Activated CD4-positive, alpha-beta T cell treated with anti-CD3 and anti-CD28 coated beads, Interleukin-2, Interleukin-6, amounts not matched to agents 100 ng/mL and 50 ng/mL, durations not matched to agents 16 hours and 8 hours (primary cell): Measurements from ENCODE around the gene PRPSAP2.

ENCODE experiments used
- DNase-seq: peaks from one replicate; pipeline ENCODE4 v3.0.0-alpha.2; 2020

PRPSAP2 gene

DNA sequence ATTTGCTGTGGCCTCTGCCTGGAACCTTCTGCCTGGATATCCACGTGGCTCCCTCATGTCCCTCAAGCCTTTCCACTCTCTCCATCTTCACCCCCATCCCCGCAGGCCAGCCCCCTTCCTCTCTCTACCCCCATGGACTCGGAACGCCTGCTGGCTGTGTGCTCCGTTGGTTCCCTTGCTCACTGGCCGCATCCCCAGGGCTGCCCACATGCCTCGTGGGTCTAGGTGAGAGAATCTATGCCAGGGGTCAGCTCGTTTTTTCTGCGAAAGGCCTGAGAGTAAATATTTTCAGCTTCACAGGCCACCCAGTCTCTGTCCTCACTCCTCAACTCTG lies 106.1 kb downstream of the PRPSAP2 start:
- DNase-seq = no peak

GRCh38 chr17:18964550-18964949 lies 106.6 kb downstream of the PRPSAP2 start:
- no peak for DNase-seq

GRCh38 chr17:18965530-18966236 lies 107.8 kb downstream of the PRPSAP2 start:
- DNase-seq = no peak

- DNase-seq = no peak
These were observed 109.1 kb downstream of the PRPSAP2 start for GRCh38 chr17:18966831-18967624.

DNA sequence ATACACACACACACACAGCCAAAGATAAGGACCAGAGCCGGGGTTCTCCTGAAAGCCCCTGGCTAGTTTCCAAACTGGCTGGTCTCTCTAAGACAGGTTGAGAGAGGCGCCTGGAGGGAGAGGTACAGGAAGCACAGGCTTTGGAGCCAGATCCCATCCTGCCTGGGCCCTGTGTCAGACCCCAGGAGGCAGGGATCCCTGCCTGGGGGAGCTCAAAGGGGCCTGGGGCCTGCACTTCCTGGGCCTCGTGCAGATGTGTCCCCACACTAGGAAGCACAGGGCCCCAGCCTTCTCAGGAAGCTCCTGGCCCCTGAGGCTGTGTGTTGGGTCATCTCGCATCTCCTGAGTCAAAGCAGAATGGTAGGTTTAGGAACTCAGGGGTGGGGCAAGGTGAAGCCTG lies 110.0 kb downstream of the PRPSAP2 start:
- no peak for DNase-seq

DNA sequence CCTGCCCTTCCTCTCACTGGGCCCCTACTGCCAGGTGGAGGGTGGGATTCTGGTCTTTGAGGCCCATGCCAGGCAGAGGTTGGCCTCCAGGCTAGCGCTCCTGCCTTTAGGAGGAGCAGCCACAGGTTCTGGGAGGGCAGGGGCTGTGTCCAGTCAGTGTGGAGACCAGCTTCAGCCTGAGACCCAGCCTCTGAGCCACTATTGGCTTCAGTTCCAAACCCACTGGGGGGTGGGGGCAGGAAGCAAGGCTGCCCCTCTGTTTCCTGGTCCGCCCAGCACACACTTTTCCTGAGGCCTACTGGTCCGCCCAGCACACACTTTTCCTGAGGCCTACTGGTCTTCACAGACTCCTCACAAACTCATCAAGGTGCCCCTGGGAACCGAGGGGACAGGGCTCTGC lies 110.4 kb downstream of the PRPSAP2 start:
- DNase-seq = no peak

GRCh38 chr17:18968945-18969887 lies 111.3 kb downstream of the PRPSAP2 start:
- DNase-seq = no peak

DNA sequence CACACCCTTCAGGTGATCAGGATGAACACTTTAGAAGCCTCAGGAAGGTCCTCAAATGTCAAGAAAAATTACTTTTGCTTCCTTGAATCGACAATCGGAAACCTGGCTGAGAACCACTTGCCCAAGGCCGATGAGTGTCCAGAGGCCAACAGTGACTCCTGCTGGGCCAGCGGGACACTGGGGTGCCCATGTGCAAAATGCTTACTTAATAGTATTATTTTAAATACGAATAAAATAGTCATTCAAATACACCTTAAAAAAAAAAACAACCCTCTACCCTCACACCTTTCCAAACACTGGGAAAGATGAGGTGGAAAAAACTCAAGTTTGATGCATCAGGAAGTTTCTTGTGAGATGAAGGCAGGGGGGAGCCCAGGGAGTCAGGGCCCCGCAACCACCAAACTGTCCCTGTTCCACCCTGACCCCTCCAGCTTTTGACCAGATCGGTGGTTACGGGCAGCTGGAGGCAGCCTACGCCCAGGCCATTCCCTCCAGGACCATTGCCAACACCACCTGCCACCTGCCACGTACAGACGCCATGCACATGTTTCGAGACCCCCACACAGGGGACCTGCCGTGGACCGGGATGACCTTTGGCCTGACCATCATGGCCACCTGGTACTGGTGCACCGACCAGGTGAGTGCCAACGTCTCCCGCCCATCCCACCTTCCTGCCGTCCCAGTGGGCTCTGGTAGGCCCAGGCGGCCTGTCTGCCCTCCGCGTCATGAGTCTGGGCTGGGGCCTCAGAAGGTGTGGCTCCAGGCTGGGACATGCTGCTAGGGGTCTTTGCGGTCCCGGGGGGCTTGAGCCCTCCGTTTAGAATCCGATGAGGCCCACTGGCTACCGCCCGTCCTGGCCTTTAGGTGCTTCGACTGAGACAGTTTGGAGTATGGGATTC lies 112.9 kb downstream of the PRPSAP2 start:
- DNase-seq = no peak

- DNase-seq = no peak
These were observed 113.9 kb downstream of the PRPSAP2 start for GRCh38 chr17:18971801-18972200.

GRCh38 chr17:18974407-18975149 lies 116.6 kb downstream of the PRPSAP2 start:
- peak; percentile 36 for DNase-seq

DNA sequence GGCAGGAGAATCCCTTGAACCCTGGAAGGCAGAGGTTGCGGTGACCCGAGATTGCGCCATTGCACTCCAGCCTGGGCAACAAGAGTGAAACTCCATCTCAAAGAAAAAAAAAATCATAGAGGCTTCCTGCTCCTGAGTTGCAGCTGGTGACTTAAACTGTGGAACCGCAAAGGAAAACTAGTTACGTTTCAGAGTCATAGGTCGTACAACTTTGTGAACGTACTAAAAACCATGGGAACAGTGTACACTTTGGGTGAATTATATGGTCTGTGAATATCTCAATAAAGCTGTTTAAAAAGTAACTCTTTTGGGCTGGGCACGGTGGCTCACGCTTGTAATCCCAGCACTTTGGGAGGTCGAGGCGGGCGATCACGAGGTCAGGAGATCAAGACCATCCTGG lies 117.7 kb downstream of the PRPSAP2 start:
- no peak for DNase-seq

DNA sequence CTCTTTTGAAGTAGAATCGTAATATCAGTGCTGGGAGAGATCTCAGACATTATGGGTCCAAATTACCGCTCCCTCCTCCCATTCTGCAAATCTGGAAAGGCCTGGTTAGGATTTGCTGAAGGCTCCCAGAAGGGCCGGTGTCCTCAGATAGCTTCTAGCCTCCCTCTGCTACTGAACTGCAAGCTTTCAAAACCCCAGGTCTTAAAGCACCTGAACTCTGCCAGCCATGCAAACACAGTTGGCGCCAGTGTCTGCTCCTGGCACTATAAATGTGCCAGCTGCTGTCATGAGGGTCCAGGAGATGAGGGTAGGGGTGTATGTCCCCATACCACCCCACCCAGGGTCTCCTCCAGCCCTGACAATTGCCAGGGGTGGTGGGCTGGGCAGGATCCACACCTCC lies 118.3 kb downstream of the PRPSAP2 start:
- DNase-seq = no peak

GRCh38 chr17:18977021-18977420 lies 119.1 kb downstream of the PRPSAP2 start:
- DNase-seq = no peak

DNA sequence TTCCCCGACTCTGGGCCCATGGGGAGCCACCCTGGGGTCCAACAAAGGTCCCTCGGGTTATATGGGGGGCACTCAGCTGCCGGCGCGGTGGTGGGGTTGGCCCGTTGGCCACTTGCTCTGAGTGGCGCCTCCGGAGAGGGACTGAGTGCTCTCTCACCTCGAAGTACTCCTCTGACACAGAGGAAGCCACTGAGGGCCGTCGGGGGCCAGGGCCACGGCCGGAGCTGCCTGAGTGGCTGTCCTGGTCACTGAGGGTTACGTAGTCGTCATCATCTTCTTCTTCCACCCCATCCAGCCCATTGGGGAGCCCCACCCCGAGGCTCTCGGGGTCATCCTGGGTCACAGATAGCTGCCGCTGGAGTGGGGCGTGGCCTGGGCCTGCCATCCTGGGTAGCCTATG lies 119.7 kb downstream of the PRPSAP2 start:
- no peak for DNase-seq

- DNase-seq = no peak
These were observed 120.1 kb downstream of the PRPSAP2 start for GRCh38 chr17:18978050-18978449.

DNA sequence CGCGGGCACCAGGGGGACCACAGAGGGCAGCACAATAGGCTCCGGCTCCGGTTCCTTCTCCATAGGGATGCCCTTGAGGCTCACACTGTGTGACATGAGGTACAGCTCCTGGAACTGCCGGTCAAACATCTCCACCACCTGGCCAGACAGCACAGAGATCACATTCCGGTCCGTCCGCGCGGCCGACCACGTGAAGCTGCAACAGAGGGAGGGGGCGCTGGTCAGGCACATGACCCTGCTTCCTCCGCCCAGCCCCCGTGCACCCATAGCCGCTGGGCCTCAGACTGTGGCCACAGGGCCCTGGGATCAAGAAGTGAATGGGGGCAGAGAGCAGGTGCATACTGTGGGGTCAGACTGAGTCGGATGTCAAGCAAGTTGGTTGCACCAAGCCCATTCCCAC lies 120.7 kb downstream of the PRPSAP2 start:
- DNase-seq = no peak
